Parathyroid adenoma (tissue), 2 donors: ENCODE measurements around the gene APOBEC3F.
"Not testable (repeated sequence)": the region's sequence is repeated elsewhere in the genome, so short reads cannot be mapped to it uniquely, and the experiment has no call there.

ENCODE experiments used
- H2AFZ ChIP-seq: fragments of 300-600 bp; sonication (generic); one replicate; pipeline ENCODE4 v1.7.0; 2017; ENCODE audit warnings: antibody characterized with exemption, mild to moderate bottlenecking
- H3K27ac ChIP-seq: fragments of 300-600 bp; sonication (generic); one replicate; pipeline ENCODE4 v1.7.0; 2017
- H3K27me3 ChIP-seq: fragments of 300-600 bp; sonication (generic); one replicate; pipeline ENCODE4 v1.7.0; 2017; ENCODE audit warnings: low read length; ENCODE audit not compliant: control insufficient read depth, insufficient read depth
- H3K36me3 ChIP-seq: fragments of 300-600 bp; sonication (generic); one replicate; pipeline ENCODE4 v1.7.0; 2017; ENCODE audit warnings: low read length; ENCODE audit not compliant: control insufficient read depth, insufficient read depth
- H3K4me1 ChIP-seq: fragments of 300-600 bp; sonication (generic); one replicate; pipeline ENCODE4 v1.7.0; 2017; ENCODE audit warnings: control low read depth
- H3K4me2 ChIP-seq: fragments of 300-600 bp; sonication (generic); one replicate; pipeline ENCODE4 v1.7.0; 2017; ENCODE audit warnings: low read length
- H3K4me3 ChIP-seq: fragments of 300-600 bp; sonication (generic); one replicate; pipeline ENCODE4 v1.7.0; 2017; ENCODE audit warnings: low read depth, low read length
- H3K79me2 ChIP-seq: fragments of 300-600 bp; sonication (generic); one replicate; pipeline ENCODE4 v1.7.0; 2017; ENCODE audit warnings: control low read depth
- H3K9ac ChIP-seq: fragments of 300-600 bp; sonication (generic); one replicate; pipeline ENCODE4 v1.7.0; 2017; ENCODE audit warnings: mild to moderate bottlenecking
- H3K9me3 ChIP-seq: fragments of 300-600 bp; sonication (generic); one replicate; pipeline ENCODE4 v1.7.0; 2017; ENCODE audit warnings: low read length; ENCODE audit not compliant: control insufficient read depth
- CTCF ChIP-seq: fragments of 300-600 bp; sonication (generic); IDR thresholded peaks from one replicate; pipeline ENCODE4 v1.7.0; 2017; ENCODE audit warnings: antibody characterized with exemption, mild to moderate bottlenecking
- donor health status: primary hyperparathyroidism.

APOBEC3F gene

GRCh38 chr22:39028281-39028680, 12.4 kb upstream of the APOBEC3F start:
- H3K27me3 ChIP-seq, result no peaks in the 10 kb centered on the region
- no peak for TF ChIP-seq CTCF

GRCh38 chr22:39029227-39029626, 11.4 kb upstream of the APOBEC3F start:
- no peaks in the 10 kb centered on the region for H3K79me2 ChIP-seq

More at GRCh38 chr22:39028281-39028680, 12.4 kb upstream of the APOBEC3F start:
- no peaks in the 10 kb centered on the region for H3K36me3 ChIP-seq
- H3K79me2 ChIP-seq, result no peaks in the 10 kb centered on the region
- no peak overlapping the region for H3K4me2 ChIP-seq
- no peaks in the 10 kb centered on the region for H3K9me3 ChIP-seq
- H2AFZ ChIP-seq, result no peak overlapping the region
- no peak overlapping the region for H3K4me3 ChIP-seq
- no peaks in the 10 kb centered on the region for H3K4me1 ChIP-seq
- H3K9ac ChIP-seq, result no peak overlapping the region
- no peak overlapping the region for H3K27ac ChIP-seq

GRCh38 chr22:39030705-39031104, 10.0 kb upstream of the APOBEC3F start:
- Histone ChIP-seq H2AFZ (no peak overlapping the region), H3K9ac (no peak overlapping the region), H3K36me3 (no peaks in the 10 kb centered on the region), H3K27me3 (no peaks in the 10 kb centered on the region), H3K9me3 (no peaks in the 10 kb centered on the region), H3K4me1 (no peaks in the 10 kb centered on the region), H3K79me2 (no peaks in the 10 kb centered on the region), H3K27ac (no peak overlapping the region), H3K4me2 (no peak overlapping the region), H3K4me3 (no peak overlapping the region)
- TF ChIP-seq CTCF, result no peak

More at GRCh38 chr22:39029227-39029626, 11.4 kb upstream of the APOBEC3F start:
- no peak overlapping the region for H3K4me2 ChIP-seq
- H3K9me3 ChIP-seq, result no peaks in the 10 kb centered on the region
- no peak for TF ChIP-seq CTCF
- no peaks in the 10 kb centered on the region for H3K27me3 ChIP-seq
- no peak overlapping the region for H3K4me3 ChIP-seq
- H3K4me1 ChIP-seq, result no peaks in the 10 kb centered on the region
- no peaks in the 10 kb centered on the region for H3K36me3 ChIP-seq
- no peak overlapping the region for H3K27ac ChIP-seq
- no peak overlapping the region for H2AFZ ChIP-seq
- no peak overlapping the region for H3K9ac ChIP-seq

- not testable (repeated sequence) for H2AFZ ChIP-seq, H3K9ac ChIP-seq, H3K4me2 ChIP-seq, H3K36me3 ChIP-seq, H3K27me3 ChIP-seq, H3K27ac ChIP-seq, H3K4me1 ChIP-seq, H3K9me3 ChIP-seq, H3K4me3 ChIP-seq, H3K79me2 ChIP-seq
Measured at GRCh38 chr22:39031434-39032295, 9.0 kb upstream of the APOBEC3F start.

- H3K79me2 ChIP-seq, H3K4me3 ChIP-seq, H3K9ac ChIP-seq, H3K36me3 ChIP-seq, H3K27ac ChIP-seq, H3K27me3 ChIP-seq, H3K9me3 ChIP-seq, H2AFZ ChIP-seq, H3K4me1 ChIP-seq, H3K4me2 ChIP-seq: not testable (repeated sequence)
Measured at GRCh38 chr22:39037071-39037470, 3.6 kb upstream of the APOBEC3F start.
